ENCODE data around the gene ZC3H18. TPM values are rescaled to one million over a fixed set of nuclear protein-coding genes. Genes with fewer than 3 reads are reported as not detected.

The ZC3H18 gene
- total RNA-seq, 1 experiment from 2014 or later: 40.5 TPM

DNA sequence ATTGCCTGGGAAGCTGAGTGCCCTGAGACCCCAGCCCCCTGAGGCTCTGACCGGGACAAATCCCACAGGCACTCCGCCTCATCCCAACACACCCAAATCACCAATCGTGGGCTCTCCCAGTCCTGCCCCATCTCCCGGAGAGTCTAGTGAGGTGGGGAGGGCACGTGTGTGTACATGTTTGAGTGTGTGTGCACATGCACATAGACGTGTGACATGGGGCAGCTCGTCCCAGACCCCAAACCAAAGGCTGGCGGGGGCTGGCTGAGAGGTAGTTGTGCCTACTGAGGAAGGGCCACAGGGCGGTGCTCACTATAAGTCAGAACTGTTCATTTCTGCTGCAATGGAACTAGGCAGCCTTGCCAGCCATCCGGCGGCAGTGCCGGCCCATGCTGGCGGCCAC is 107.5 kb downstream of the ZC3H18 start:
- Mint-ChIP-seq H3K4me1 (ENCODE audit: insufficient read depth, unreplicated experiment) (no peaks in the 10 kb centered on the region), H3K4me3 (ENCODE audit: unreplicated experiment) (no peak overlapping the region), H3K36me3 (ENCODE audit: insufficient read depth, unreplicated experiment) (peaks cover 6% of the 10 kb centered on the region), H3K27ac (ENCODE audit: low read depth, unreplicated experiment) (no peak overlapping the region), H3K9me3 (ENCODE audit: unreplicated experiment) (no peaks in the 10 kb centered on the region), H3K27me3 (ENCODE audit: insufficient read depth, unreplicated experiment) (peaks cover 8% of the 10 kb centered on the region)
- TF ChIP-seq CTCF (IDR thresholded peaks at IDR 0.05; ENCODE audit: unreplicated experiment): no peak
- intact Hi-C loops (cut with micrococcal nuclease): no loop called here
- CTCF ChIA-PET: no interaction called here
- POLR2A ChIA-PET: no interaction called here
- no peak for DNase-seq (ENCODE audit: unreplicated experiment)
- BruUV-seq (replicated peaks): no TSS peak

GRCh38 chr16:88678224-88678979 is 108.2 kb downstream of the ZC3H18 start:
- TF ChIP-seq CTCF (IDR thresholded peaks at IDR 0.05; ENCODE audit: unreplicated experiment): no peak
- no peaks in the 10 kb centered on the region for H3K4me1 Mint-ChIP-seq (ENCODE audit: insufficient read depth, unreplicated experiment)
- intact Hi-C loops (cut with micrococcal nuclease): no loop called here
- ChIA-PET CTCF (no interaction called here), POLR2A (no interaction called here)
- no TSS peak for BruUV-seq (replicated peaks)
- H3K4me3 Mint-ChIP-seq (ENCODE audit: unreplicated experiment): no peak overlapping the region
- DNase-seq (ENCODE audit: unreplicated experiment): no peak
- no peak overlapping the region for H3K27ac Mint-ChIP-seq (ENCODE audit: low read depth, unreplicated experiment)
- peaks cover 6% of the 10 kb centered on the region for H3K36me3 Mint-ChIP-seq (ENCODE audit: insufficient read depth, unreplicated experiment)
- H3K9me3 Mint-ChIP-seq (ENCODE audit: unreplicated experiment): no peaks in the 10 kb centered on the region
- peaks cover 11% of the 10 kb centered on the region for H3K27me3 Mint-ChIP-seq (ENCODE audit: insufficient read depth, unreplicated experiment)

DNA sequence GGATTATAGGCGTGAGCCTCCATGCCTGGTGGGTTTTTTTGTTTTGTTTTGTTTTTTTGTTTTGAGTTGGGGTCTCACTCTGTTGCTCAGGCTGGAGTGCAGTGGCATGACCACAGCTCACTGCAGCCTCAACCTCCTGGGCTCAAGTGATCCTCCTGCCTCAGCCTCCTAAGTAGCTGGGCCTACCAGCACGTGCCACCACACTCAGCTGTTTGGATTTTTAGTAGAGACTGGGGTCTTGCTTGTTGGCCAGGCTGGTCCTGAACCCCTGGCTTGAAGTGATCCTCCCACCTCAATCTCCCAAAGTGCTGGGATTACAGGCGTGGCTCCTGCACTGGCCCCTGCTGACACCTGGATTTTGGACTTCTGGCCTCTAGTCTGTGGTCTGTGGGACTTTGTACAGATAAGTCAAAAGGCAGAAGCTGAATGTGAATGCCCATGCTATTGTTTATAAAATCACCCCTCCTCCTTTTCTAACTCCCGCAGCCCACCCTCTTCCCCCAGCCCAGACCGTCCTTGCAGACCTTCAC is 110.4 kb downstream of the ZC3H18 start:
- BruUV-seq (replicated peaks): no TSS peak
- TF ChIP-seq CTCF (IDR thresholded peaks at IDR 0.05; ENCODE audit: unreplicated experiment): no peak
- H3K4me3 Mint-ChIP-seq (ENCODE audit: unreplicated experiment): no peak overlapping the region
- POLR2A ChIA-PET: no interaction called here
- no peak overlapping the region for H3K27ac Mint-ChIP-seq (ENCODE audit: low read depth, unreplicated experiment)
- H3K27me3 Mint-ChIP-seq (ENCODE audit: insufficient read depth, unreplicated experiment): peaks cover 22% of the 10 kb centered on the region
- CTCF ChIA-PET: no interaction called here
- H3K9me3 Mint-ChIP-seq (ENCODE audit: unreplicated experiment): no peaks in the 10 kb centered on the region
- H3K4me1 Mint-ChIP-seq (ENCODE audit: insufficient read depth, unreplicated experiment): no peaks in the 10 kb centered on the region
- intact Hi-C loops (cut with micrococcal nuclease): no loop called here
- H3K36me3 Mint-ChIP-seq (ENCODE audit: insufficient read depth, unreplicated experiment): peaks cover 6% of the 10 kb centered on the region
- DNase-seq (ENCODE audit: unreplicated experiment): no peak

- Mint-ChIP-seq H3K4me1 (ENCODE audit: insufficient read depth, unreplicated experiment) (no peaks in the 10 kb centered on the region), H3K27ac (ENCODE audit: low read depth, unreplicated experiment) (no peak overlapping the region), H3K4me3 (ENCODE audit: unreplicated experiment) (no peak overlapping the region), H3K27me3 (ENCODE audit: insufficient read depth, unreplicated experiment) (peaks cover 22% of the 10 kb centered on the region), H3K36me3 (ENCODE audit: insufficient read depth, unreplicated experiment) (peaks cover 6% of the 10 kb centered on the region), H3K9me3 (ENCODE audit: unreplicated experiment) (no peaks in the 10 kb centered on the region)
- DNase-seq (ENCODE audit: unreplicated experiment): peak; percentile 34
- POLR2A ChIA-PET: no interaction called here
- TF ChIP-seq CTCF (IDR thresholded peaks at IDR 0.05; ENCODE audit: unreplicated experiment): peak; percentile 13
- CTCF ChIA-PET: no interaction called here
- intact Hi-C loops (cut with micrococcal nuclease): no loop called here
- no TSS peak for BruUV-seq (replicated peaks)
Observed at GRCh38 chr16:88681084-88681680, 111.0 kb downstream of the ZC3H18 start.

Other genes with a start within 250 kb of the ZC3H18 start
- not detected in 2 replicates for gene ZNF469, start 187.4 kb upstream of the ZC3H18 start, total RNA-seq (2022)
- gene ZFPM1, start 117.1 kb upstream of the ZC3H18 start, total RNA-seq (2022): 5.0 and 6.2 TPM in 2 replicates
- not detected in 2 replicates for gene IL17C, start 68.2 kb downstream of the ZC3H18 start, total RNA-seq (2022)
- 0.54 and 0.84 TPM in 2 replicates for gene CYBA, start 80.7 kb downstream of the ZC3H18 start, total RNA-seq (2022)
- 30.3 and 32.4 TPM in 2 replicates for gene MVD, start 92.7 kb downstream of the ZC3H18 start, total RNA-seq (2022)
- not detected in 2 replicates for gene SNAI3, start 116.1 kb downstream of the ZC3H18 start, total RNA-seq (2022)
- gene RNF166, start 136.0 kb downstream of the ZC3H18 start, total RNA-seq (2022): 17.5 and 18.5 TPM in 2 replicates
- gene CTU2, start 136.1 kb downstream of the ZC3H18 start, total RNA-seq (2022): 26.9 and 40.8 TPM in 2 replicates
- 193 and 195 TPM in 2 replicates for gene PIEZO1, start 214.8 kb downstream of the ZC3H18 start, total RNA-seq (2022)
- 5.3 and 16.6 TPM in 2 replicates for gene CDT1, start 233.4 kb downstream of the ZC3H18 start, total RNA-seq (2022)
- 231 and 248 TPM in 2 replicates for gene APRT, start 241.5 kb downstream of the ZC3H18 start, total RNA-seq (2022)

Data from MCF 10A (cell line).